Left colon (tissue), 2 donors: ENCODE data around the gene DSCAML1. TPM values are rescaled to one million over a fixed set of nuclear protein-coding genes. Genes with fewer than 3 reads are reported as not detected.

Experiments
- ATAC-seq: fragments of 200-7000 bp; cut with Tn5 transposase; one replicate; pipeline ENCODE4 v1.9.1; 2020; ENCODE audit warnings: mild to moderate bottlenecking, moderate library complexity
- DNase-seq, 2 donors: peaks; one replicate each; pipeline ENCODE4 v3.0.0-alpha.2; 2020
- intact Hi-C, 2 donors: fragments of 100-400 bp; cut with DNase I in 1 of 2; cut with micrococcal nuclease in 1 of 2; formaldehyde crosslinking; loops; one replicate each; pipeline versions ENCODE4 v1.11.2 to v1.14.0; 2022; cut with DNase I, micrococcal nuclease
- total RNA-seq, 2 donors: library from RNA; stranded (reverse); fragmentation: NEBNext Ultra II Directional; extraction: Animal tissue kit (Norgen Biotek cat#: 25700); gene quantifications; one replicate each; pipeline ENCODE4 v1.2.1, GENCODE V29; 2021
- donor health status: DM: no; HTN: no; CAD: no.
- donor health status: DM: yes; HTN: yes; CAD: no.

The DSCAML1 gene
- total RNA-seq, 2 donors from 2014 or later, result 3.6 to 8.6 TPM

- DNase-seq (peak; percentile 80 to 94), ATAC-seq (peak; percentile 91)
- intact Hi-C loops, result no loop called here
Observed at GRCh38 chr11:117833401-117833891, 36.4 kb upstream of the DSCAML1 start.

GRCh38 chr11:117832511-117832910, 35.5 kb upstream of the DSCAML1 start:
- DNase-seq (no peak), ATAC-seq (no peak)
- intact Hi-C loops, result no loop called here

- intact Hi-C loops, result no loop called here
- ATAC-seq (no peak), DNase-seq (no peak)
Observed at GRCh38 chr11:117831661-117832415, 34.8 kb upstream of the DSCAML1 start.

- ATAC-seq, result no peak
- no peak for DNase-seq
- intact Hi-C loops, result no loop called here
Observed at GRCh38 chr11:117830674-117831351, 33.8 kb upstream of the DSCAML1 start.

GRCh38 chr11:117830072-117830471, 33.1 kb upstream of the DSCAML1 start:
- intact Hi-C loops, result no loop called here
- DNase-seq (no peak), ATAC-seq (no peak)

GRCh38 chr11:117829369-117829725, 32.3 kb upstream of the DSCAML1 start:
- no peak for ATAC-seq
- intact Hi-C loops, result no loop called here
- DNase-seq, result peak in 1 of 2 donors; percentile 24

- intact Hi-C loops, result no loop called here
- ATAC-seq (no peak), DNase-seq (peak; percentile 33 to 54)
Observed at GRCh38 chr11:117828611-117829368, 31.8 kb upstream of the DSCAML1 start.

GRCh38 chr11:117827521-117828511, 30.8 kb upstream of the DSCAML1 start:
- intact Hi-C loops, result no loop called here
- no peak for ATAC-seq
- peak in 1 of 2 donors; percentile 22 for DNase-seq

- no peak for ATAC-seq
- intact Hi-C loops, result no loop called here
- DNase-seq, result peak in 1 of 2 donors; percentile 9
Observed at GRCh38 chr11:117826832-117827231, 29.8 kb upstream of the DSCAML1 start.

- ATAC-seq (no peak), DNase-seq (peak in 1 of 2 donors; percentile 13)
- intact Hi-C loops, result no loop called here
Observed at GRCh38 chr11:117826190-117826570, 29.2 kb upstream of the DSCAML1 start.

- peak in 1 of 2 donors; percentile 17 for DNase-seq
- intact Hi-C loops, result no loop called here
- no peak for ATAC-seq
Observed at GRCh38 chr11:117825538-117826189, 28.6 kb upstream of the DSCAML1 start.

GRCh38 chr11:117824571-117825537, 27.8 kb upstream of the DSCAML1 start, which contains the start of gene FXYD2:
Gene FXYD2, minus strand, starts transcription at chr11:117824744. Its CDS starts 66 bp downstream, at chr11:117824678.
- intact Hi-C loops, result no loop called here
- DNase-seq (peak in 1 of 2 donors; percentile 52), ATAC-seq (no peak)

- DNase-seq (peak in 1 of 2 donors; percentile 59), ATAC-seq (no peak)
- intact Hi-C loops, result no loop called here
Observed at GRCh38 chr11:117823946-117824420, 27.0 kb upstream of the DSCAML1 start.

GRCh38 chr11:117823294-117823945, 26.4 kb upstream of the DSCAML1 start:
- intact Hi-C loops, result no loop called here
- no peak for ATAC-seq

GRCh38 chr11:117822074-117823033, 25.3 kb upstream of the DSCAML1 start:
- DNase-seq (peak; percentile 41 to 63), ATAC-seq (peak; percentile 26)
- intact Hi-C loops, result no loop called here

More at GRCh38 chr11:117823294-117823945, 26.4 kb upstream of the DSCAML1 start:
- peak in 1 of 2 donors; percentile 23 for DNase-seq
